ENCODE data around the gene MXRA8.
"Not testable (repeated sequence)": the region's sequence is repeated elsewhere in the genome, so short reads cannot be mapped to it uniquely, and the experiment has no call there.

Gene MXRA8

GRCh38 chr1:1358433-1359271, at the start of gene MXRA8:
MXRA8 (minus strand) TSS chr1:1358555; CDS start chr1:1358504, 51 bp downstream.
- DNase-seq = peak; percentile 16

GRCh38 chr1:1407636-1408318, 49.4 kb upstream of the MXRA8 start:
- DNase-seq = peak; percentile 18

- peak; percentile 95 for DNase-seq
Observed at GRCh38 chr1:1406821-1407635, 48.7 kb upstream of the MXRA8 start, which contains the start of gene MRPL20. MRPL20 (minus strand) TSS chr1:1407293; CDS start chr1:1407217, 76 bp downstream.

GRCh38 chr1:1406101-1406820, 47.9 kb upstream of the MXRA8 start:
- DNase-seq = no peak

GRCh38 chr1:1403653-1404052, 45.3 kb upstream of the MXRA8 start:
- no peak for DNase-seq

GRCh38 chr1:1402901-1403392, 44.6 kb upstream of the MXRA8 start:
- DNase-seq = not testable (repeated sequence)

- no peak for DNase-seq
Observed at GRCh38 chr1:1402072-1402900, 43.9 kb upstream of the MXRA8 start.

- DNase-seq = no peak
Observed at GRCh38 chr1:1401457-1402010, 43.2 kb upstream of the MXRA8 start.

- DNase-seq = no peak
Observed at GRCh38 chr1:1400576-1401456, 42.5 kb upstream of the MXRA8 start.

GRCh38 chr1:1399872-1400575, 41.7 kb upstream of the MXRA8 start:
- no peak for DNase-seq

- DNase-seq = peak; percentile 98
Observed at GRCh38 chr1:1399187-1399871, 41.0 kb upstream of the MXRA8 start, which contains the start of gene CCNL2. CCNL2 (minus strand) TSS chr1:1399335; CDS start chr1:1399306, 29 bp downstream.

- no peak for DNase-seq
Observed at GRCh38 chr1:1398677-1399186, 40.4 kb upstream of the MXRA8 start.

GRCh38 chr1:1397839-1398523, 39.6 kb upstream of the MXRA8 start:
- DNase-seq = no peak

- DNase-seq = no peak
Observed at GRCh38 chr1:1395166-1395565, 36.8 kb upstream of the MXRA8 start.

GRCh38 chr1:1394116-1394515, 35.8 kb upstream of the MXRA8 start:
- no peak for DNase-seq

- no peak for DNase-seq
Observed at GRCh38 chr1:1393428-1393827, 35.1 kb upstream of the MXRA8 start.

- no peak for DNase-seq
Observed at GRCh38 chr1:1393014-1393413, 34.7 kb upstream of the MXRA8 start.

GRCh38 chr1:1391225-1391624, 32.9 kb upstream of the MXRA8 start:
- DNase-seq = no peak
